DMS 273 (cell line): ENCODE results near the gene FAM186B.
A peak's percentile ranks its signal among the peaks of the same experiment; 100 is the strongest.

Source experiments
- DNase-seq: peaks from one replicate; lab custom pipeline; 2025; ENCODE audit not compliant: unreplicated experiment; lab: John Stamatoyannopoulos, UW

Gene FAM186B

DNA sequence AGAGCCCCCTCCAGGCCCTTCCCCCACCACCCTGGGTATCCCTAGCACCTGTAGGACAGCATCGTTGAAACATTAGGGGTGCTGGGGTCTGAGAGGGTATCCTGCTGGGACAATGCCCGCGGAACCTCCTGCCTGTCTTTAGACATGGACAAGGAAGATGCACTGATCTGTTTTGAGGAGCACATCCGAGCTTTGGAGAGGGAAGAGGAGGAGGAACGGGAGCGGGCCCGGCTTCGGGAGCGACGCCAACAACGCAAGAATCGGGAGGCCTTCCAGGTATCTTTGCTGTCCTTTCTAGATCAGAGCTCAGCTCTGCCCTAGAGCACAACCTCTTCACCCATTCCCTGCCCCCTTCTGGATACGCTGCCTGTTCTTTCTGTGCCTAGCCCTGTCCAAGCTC, 31.1 kb upstream of the FAM186B start:
- no peak for DNase-seq

DNA sequence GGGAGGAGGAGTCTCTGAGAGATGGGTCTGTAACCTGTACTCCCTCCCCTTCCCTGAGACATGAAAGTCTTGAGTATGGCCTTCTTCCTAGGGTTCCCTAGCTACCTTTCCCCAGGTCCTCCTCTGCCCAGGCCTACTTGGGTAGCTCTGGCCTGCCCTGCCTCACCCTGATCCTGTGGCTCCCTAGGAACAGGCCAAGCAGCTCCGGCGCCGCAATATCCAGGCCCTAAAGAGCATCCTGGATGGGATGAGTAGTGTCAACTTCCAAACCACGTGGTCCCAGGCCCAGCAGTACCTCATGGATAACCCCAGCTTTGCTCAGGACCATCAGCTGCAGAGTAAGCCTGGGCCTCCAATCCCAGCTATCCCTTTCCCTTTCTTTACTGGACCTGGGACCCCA, 30.2 kb upstream of the FAM186B start:
- DNase-seq = no peak

DNA sequence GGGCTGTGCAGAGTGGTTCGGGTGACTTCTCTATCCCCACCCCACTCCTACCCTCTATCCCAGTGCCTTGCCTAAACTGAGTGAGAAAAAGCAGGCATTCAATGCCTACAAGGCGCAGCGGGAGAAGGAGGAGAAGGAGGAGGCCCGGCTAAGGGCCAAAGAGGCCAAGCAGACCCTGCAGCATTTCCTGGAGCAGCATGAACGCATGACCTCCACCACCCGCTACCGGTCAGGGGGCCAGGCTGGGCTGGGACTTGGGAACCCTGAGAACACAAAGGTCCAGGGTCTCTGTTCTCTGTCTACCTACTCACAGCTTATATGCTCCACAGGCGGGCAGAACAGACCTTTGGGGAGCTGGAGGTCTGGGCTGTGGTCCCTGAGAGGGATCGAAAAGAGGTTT, 29.6 kb upstream of the FAM186B start:
- DNase-seq = no peak

DNA sequence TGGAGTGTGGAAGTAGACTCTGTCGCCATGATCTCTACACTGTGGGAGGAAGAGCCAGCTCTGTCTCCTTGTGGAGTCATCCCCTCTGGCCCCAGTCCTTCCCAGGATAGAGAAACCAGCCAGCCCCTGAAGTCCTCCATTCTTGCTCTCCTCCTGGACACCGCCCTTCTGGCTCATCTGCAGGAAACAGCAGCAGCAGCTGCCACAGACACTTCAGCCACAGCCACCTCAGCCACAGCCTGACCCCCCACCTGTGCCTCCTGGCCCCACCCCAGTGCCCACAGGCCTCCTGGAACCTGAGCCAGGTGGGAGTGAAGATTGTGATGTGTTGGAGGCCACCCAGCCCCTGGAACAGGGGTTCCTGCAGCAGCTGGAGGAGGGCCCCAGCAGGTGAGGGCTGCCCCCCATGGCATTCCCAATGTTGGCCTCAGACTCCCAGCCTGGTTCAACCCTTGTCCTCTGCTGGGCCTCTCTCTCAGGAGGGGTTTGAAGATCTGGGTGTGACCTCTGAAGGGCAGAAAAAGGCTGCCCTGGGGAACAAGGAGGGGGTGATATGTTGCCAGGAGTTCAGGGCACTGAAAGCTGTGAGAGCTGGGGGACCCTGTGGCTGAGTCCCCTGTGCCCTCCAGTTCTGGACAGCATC, 28.4 kb upstream of the FAM186B start:
- DNase-seq = no peak

DNA sequence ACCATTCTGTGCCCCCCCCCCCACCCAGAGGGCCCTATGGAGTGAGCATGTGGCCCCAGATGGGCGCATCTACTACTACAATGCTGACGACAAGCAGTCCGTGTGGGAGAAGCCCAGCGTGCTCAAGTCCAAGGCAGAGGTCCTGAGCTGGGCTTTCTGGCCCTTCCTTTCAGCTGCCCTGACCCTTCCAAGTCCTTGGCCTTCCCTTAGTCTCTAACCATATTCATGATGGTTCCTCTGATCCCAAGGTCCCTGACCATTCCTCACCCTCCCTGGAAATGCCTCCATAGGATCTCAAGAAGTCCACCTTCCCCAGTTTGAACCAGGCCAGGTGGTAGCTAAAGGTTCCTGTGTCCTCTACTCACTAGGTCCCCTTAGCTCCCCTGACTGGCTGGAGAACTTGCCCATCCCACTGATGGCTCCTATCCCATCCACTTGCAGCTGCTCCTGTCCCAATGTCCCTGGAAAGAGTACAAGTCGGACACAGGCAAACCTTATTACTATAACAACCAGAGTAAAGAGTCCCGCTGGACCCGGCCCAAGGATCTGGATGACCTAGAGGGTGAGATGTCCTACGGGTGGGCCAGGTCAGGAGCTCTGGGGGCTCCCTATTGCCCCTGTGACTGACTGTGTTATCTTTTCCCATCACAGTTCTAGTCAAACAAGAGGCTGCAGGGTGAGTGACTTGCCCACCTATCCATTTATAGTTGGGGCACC, 27.7 kb upstream of the FAM186B start:
- no peak for DNase-seq

DNA sequence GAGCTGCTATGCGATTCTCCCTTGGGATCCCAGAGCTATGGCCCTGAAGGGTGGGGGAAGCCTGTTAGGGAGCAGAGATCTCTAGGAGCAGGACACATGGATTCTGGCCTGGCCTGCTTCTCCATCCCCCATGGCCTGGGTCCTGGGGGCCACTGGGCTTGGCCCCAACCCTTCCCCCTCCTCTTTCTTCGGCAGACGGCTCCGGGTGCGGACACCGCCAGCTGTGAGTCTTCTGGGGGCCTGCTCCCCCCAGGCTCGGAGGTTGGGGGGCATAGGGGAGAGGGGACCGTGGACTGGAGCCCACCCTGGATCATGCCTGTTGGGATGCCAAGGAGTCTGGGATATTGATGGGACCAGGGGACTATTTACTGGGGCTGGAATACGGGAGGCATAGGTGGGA, 27.0 kb upstream of the FAM186B start:
- no peak for DNase-seq

DNA sequence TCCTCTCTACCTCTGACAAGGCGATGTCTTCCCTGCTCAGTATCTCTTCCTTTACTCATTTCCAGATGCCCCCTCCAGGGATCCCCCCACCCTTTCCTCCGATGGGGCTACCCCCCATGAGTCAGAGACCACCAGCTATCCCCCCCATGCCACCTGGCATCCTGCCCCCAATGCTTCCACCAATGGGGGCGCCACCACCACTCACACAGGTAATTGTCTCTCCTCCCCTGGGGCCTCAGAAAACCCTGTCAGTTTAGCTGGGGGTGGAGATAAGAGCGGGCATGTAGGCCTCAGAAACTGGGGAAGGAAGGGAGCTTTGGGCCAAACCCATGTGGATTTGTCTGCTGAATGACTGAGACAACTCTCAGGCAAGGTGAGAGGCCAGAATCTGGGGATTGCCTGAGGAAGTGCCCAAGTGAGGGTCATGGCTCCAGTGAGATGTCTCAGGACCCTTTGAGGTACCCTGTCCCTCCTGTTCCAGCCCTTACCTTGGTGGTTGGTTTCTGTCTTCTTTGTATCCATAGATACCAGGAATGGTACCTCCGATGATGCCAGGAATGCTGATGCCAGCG, 26.0 kb upstream of the FAM186B start:
- no peak for DNase-seq

DNA sequence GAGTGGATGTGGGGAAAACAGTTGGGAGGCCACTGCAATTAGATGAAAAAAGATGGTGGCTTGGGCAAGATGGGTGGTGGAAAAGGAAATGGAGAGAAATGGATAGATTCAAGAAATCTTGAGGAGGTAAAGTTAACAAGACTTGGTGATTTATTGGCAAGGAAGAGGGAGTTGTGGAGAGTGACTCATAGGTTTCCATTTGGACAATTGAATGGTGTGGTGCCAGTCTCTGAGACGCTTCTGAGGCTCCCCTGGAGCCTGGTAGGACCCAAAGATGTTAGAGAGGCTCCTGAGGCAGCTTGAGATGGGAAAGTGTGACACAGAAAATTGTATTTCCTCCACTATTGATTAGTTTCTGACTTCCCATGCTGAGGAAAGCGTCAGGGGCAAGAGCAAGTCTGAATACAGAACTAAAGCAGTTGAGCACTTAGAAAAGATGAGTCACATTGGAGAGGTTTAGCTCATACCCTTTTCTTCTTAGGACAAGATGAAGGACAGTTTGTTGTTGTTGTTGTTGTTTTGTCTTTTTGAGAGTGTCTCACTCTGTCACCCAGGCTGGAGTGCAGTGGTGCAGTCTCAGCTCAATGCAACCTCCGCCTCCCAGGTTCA, 22.4 kb upstream of the FAM186B start:
- no peak for DNase-seq

DNA sequence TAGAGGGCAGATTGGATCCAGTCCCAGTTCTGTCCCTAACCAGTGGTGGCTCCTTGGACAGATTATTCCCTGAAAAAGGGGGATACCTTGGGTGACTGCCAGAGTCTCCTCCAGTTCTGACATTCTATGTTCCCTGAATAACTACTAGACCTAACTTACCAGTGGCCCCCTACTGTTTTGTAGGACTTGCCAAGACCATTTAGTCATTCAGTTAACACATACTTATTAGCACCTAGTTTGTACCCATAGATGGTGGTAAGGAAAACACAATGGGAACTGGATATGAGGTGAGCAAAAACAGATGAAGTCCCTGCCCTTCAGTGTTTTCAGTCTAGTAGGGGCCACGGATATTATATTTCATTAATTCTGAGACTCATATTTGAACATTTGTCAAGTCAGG, 21.4 kb upstream of the FAM186B start:
- no peak for DNase-seq

DNA sequence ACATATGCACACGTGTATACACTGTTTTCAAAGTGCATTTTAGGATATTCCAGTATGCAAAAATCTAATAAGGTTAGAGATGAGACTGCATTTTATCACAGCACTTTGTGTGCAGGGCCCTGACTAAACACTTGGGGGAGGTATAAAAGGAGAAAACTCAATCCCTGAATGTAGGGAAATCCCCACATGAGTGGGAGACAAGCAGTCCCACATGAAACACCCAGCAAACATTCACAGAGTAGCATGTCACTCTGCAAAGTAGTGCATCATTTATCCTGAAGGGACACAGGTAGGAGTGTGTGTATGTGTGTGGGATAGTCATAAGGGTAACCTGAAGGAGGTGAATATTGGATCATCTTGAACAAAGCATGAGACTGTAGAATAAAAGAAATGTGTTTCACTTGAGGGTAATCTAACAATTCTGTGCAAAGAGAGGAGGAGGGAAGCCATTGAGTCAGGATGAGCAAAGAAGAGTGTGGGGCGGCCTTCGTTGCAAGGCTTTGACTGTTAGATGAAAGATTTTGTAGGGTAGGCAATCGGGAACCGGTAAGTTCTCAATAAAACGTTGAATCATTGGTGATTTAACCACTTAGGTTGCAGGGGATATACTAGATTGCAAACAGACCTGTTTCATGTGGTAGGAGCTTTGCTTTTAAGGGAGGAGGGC, 20.9 kb upstream of the FAM186B start:
- no peak for DNase-seq

DNA sequence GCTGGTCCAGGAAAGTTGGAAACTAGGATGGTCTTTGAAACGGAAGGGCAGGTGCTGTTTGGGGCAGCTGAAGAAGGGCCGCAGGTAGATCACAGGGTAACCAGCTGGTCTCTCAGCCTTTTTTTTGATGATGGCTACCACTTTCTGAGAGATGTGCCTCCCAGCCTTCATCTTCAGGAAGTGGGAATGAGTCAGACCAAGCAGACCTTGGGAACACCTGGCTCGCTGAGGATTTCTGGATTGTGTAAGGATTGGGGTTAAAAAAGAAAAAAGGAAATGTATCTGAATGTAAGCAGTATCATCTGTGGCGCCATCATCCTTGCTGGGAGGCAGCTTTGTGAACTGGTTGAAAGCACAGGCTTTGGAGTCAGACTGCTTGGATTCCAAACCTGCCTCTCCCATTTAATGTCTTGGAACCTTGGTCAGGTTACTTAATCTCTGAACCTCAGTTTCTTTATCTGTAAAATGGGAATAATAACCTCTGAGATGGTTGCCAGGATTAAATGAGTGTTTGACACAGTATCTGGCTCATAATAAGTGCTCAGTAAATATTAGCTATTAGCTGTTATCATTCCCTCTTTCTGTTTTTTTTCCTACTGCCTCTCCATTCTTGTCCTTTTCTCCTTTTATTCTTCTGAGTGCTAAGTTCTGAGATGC, 19.6 kb upstream of the FAM186B start:
- DNase-seq = no peak

DNA sequence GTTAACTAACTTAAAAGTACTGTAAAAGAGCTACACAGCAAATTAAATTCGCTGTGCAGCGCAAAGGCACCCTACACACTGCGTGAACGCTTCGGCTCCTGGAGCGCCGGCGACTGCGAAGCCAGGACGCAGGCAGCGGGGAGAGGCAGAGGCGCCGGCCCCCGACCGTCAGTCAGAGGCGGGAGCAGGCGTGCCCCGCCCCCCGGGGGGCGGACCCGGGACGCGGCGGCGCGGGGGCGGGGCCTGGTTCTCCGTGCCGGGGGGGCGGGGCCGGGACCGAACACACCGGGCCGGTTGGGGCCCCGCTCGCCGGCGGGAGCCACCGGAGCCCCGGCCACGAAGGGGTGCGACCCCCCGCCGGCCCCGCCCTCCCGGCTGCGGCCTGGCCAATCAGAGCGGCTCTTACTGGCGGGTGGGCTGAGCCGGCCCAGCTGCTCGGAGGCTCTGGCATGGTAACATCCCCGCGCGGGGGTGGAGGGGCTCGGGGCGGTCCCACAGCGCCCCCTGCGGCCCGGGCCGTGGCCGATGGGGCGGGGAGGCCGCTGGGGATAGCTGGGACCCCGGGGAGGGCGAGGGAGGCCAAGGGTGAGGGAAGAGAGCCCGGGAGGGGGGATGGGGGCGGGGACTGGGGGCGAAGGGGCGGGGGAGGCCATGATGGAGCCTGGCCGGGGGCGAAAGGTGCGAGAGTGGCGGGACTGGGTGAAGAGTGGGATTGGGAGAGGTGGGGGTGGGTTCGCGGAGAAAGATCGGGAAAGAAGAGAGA, 17.9 kb upstream of the FAM186B start, which contains the start of gene PRPF40B:
TSS of gene PRPF40B (plus strand) at position 420 of the 763 bp plus-strand sequence. CDS start at position 450, 30 bp downstream.
- peak; percentile 94 for DNase-seq

DNA sequence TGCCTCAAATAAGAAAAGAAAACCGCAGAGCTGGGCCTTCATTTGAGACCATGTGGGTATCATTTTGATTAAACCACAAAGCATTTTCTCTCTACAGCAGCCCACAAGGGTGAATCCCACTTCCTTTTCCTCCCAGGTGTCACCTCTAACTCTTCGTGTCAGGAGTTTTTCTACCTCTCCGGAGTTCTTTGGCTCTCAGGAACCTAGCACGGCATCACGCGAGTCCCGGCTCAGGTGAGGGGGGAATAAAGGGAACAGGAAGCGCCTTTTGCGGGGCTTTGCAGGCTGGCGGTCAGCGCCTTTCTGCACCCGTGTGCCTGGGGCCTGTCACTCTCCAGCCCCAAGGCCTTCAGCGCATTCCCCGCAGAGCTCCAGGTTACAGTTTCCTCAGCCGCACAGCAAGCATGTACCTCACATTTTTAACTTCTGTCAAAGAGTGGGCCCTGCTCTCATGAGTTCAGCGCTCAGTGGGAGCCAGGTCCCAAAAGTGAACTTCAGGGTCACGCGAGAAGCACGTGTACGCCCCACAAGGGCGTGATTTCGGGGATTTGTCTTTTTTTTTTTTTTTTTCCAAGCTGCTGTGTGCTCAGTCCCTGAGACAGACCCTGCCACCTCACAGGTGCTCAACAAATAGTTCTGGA, 17.2 kb upstream of the FAM186B start:
- DNase-seq = peak; percentile 61

DNA sequence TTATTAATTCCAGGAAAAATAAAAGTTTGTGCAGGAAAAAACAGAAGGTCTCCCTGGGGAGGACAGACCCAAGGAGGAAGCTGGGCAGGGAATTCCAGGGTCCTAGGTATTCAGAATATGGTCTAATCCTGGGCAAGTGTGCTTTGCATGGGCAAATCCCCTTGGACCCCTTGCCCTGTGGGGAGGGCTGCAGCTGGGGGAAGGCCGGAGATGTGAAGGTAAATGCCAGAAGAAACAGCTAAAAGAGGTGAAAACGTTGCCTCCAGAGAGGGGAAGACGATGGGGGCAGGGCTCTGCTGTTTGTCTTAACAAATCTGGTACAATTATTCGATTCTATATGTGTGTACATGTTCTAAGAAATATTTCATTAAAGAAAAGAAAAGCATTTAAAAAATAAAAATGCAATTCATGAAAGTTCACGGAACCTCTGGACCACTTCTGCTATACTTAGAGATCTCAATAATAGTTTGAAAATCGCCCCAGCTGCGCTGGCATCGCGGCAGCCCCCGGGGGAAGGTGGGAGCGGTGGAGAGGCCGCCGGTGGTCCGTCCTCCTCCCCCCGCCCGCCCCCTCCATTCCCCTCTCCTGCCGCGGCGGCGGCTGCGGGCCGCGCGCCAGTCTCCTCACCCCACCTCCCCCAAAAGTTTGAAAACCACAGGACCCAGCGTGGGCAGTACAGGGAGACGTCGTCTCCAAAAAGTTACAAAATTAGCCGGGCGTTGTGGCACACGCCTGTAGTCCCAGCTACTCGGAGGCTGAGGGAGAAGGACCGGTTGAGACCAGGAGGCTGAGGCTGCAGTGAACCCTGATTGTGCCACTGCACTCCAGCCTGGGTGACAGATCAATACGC, 16.4 kb upstream of the FAM186B start:
- DNase-seq = no peak

DNA sequence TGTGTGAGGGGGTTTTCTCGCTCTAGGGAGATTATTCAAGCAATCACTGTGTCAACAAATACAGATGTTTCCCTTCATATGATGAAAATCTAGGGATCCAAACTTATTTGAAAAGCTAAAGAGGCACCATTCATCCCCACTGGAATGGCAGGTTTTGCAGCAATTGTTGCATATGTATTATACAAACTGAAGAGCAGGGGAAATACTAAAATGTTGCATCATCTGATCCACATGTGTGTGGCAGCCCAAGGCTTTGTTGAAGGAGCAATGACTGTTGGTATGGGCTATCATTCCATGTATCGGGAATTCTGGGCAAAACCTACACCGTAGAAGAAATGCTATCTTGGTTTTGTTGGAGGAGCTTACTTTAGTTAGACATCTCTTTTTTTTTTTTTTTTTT, 13.8 kb upstream of the FAM186B start:
- no peak for DNase-seq

DNA sequence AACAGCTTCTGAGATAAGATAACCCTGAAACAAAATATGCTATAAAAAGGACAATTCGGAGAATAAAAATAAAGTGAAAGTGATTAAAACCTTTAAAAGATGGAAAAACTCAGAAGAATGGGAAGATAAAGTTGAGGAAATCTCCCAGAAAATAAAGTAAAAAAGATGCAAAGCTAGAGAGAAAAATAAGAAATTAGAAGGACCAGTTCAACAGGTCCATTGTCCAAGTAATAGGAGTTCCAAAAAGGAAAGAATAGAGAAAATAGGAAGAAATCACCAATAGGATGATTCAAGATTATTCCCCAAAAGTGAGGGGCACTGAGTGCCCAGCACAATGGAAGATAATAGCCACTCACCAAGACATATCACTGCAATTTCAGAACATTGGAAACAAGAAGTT, 13.1 kb upstream of the FAM186B start:
- DNase-seq = no peak

DNA sequence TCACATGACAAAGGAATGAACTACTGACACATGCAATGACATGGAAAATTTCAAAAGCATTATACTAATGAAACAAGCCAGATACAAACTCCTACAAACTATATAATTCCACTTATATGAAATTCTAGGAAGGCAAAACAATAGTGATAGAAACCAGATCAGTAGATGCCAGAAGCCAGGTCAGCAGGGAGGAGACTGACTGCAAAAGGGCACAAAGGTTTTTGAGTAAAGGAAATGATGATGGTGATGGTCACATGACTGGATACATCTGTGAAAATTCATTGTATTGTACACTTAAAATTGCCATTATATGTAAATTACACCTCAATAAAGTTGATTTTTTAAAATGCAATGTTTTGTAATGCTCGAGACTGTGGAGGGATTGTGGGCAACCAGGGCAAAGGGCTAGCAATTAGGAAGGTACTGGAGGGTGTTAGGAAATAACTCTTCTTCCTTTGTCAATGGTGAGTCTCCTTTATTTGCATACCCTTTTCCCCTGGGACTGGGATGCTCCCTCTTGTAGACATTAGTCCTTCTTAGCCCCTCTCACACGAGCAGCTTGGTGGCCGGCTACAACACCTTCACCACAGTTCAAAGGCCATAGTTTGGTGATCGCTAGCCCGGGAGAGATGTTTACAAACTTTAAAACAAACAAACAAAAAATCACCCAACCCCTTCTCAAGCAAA, 11.2 kb upstream of the FAM186B start:
- no peak for DNase-seq

DNA sequence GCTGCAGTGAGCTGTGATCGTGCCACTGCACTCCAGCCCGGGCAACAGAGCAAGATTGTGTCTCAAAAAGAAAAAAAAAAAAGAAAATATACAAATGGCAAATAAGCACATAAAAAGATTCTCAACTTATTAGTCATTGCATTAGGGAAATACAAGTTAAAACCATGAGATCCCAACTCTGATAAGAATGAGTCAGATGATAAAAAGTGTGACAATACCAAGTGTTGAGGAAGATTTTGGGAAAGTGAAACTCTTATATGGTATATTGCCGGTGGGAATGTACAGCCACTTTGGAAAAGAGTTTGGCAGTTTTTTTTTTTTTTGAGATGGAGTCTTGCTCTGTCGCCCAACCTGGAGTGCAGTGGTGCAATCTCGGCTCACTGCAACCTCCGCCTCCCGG, 10.3 kb upstream of the FAM186B start:
- DNase-seq = no peak
